A673 (cell line): ENCODE data around the gene COL4A1. TPM values are rescaled to one million over a fixed set of nuclear protein-coding genes. Genes with fewer than 3 reads are reported as not detected.

Experiments used
- BruUV-seq: library from RNA; stranded (reverse); fragments of 400-500 nt; replicated peaks from 2 replicates; lab custom pipeline; 2021; lab: Mats Ljungman, UMichigan
- CTCF ChIA-PET: fragments of 300-600 bp; sonication (Branson Sonifier 250); formaldehyde crosslinking; loops from one replicate; lab custom pipeline; 2022; ENCODE audit warnings: antibody characterized with exemption; lab: Charles Lee
- POLR2A ChIA-PET: fragments of 300-600 bp; sonication (Branson Sonifier 250); formaldehyde crosslinking; loops from one replicate; lab custom pipeline; 2022; ENCODE audit warnings: antibody characterized with exemption; ENCODE audit not compliant: low non-redundant PET; lab: Charles Lee
- DNase-seq: peaks from one replicate; pipeline ENCODE4 v3.0.0-alpha.2; 2015; ENCODE audit warnings: low spot score
- H3K27ac ChIP-seq: fragments of 200-600 bp; sonication (generic); 2 replicates; pipeline ENCODE4 v1.5.1; 2016; ENCODE audit warnings: mixed run types, low read depth, mild to moderate bottlenecking, mixed read lengths, antibody characterized with exemption, low read length; ENCODE audit not compliant: poor library complexity, severe bottlenecking
- H3K27me3 ChIP-seq: fragments of 200-600 bp; sonication (generic); replicated peaks from 2 replicates; pipeline ENCODE4 v1.6.1; 2017; ENCODE audit warnings: mixed run types, low read depth, mild to moderate bottlenecking, mixed read lengths, antibody characterized with exemption, low read length; ENCODE audit not compliant: insufficient read depth, poor library complexity
- H3K36me3 ChIP-seq: fragments of 200-600 bp; sonication (generic); 2 replicates; pipeline ENCODE4 v1.6.1; 2016; ENCODE audit warnings: mixed run types, mild to moderate bottlenecking, mixed read lengths, antibody characterized with exemption, low read length; ENCODE audit not compliant: insufficient read depth, poor library complexity, severe bottlenecking
- H3K4me1 ChIP-seq: fragments of 200-600 bp; sonication (generic); 2 replicates; pipeline ENCODE4 v1.6.1; 2017; ENCODE audit warnings: mixed run types, mild to moderate bottlenecking, mixed read lengths, antibody characterized with exemption, low read length; ENCODE audit not compliant: insufficient read depth, poor library complexity, severe bottlenecking
- H3K4me3 ChIP-seq: fragments of 200-600 bp; sonication (generic); 2 replicates; pipeline ENCODE4 v1.5.1; 2016; ENCODE audit warnings: low read depth, mixed run types, mild to moderate bottlenecking, mixed read lengths, low read length; ENCODE audit not compliant: poor library complexity, severe bottlenecking
- H3K9me3 ChIP-seq: fragments of 200-600 bp; sonication (generic); 2 replicates; pipeline ENCODE4 v1.6.1; 2016; ENCODE audit warnings: mixed run types, low read depth, mild to moderate bottlenecking, mixed read lengths, antibody characterized with exemption, low read length; ENCODE audit not compliant: poor library complexity, severe bottlenecking
- EZH2 ChIP-seq: fragments of 200-600 bp; sonication (generic); IDR thresholded peaks from 2 replicates; pipeline ENCODE4 v1.6.1; 2017; ENCODE audit warnings: borderline replicate concordance, low read depth, mild to moderate bottlenecking, mixed read lengths, antibody characterized with exemption, low read length; ENCODE audit not compliant: poor library complexity, severe bottlenecking
- intact Hi-C: fragments of 100-400 bp; cut with micrococcal nuclease; formaldehyde crosslinking; loops from one replicate; pipeline ENCODE4 v1.10.0; 2022; ENCODE audit not compliant: unreplicated experiment
- total RNA-seq: library from RNA; stranded (reverse); gene quantifications from 2 replicates; pipeline ENCODE4 v1.2.3, GENCODE V29; 2021
- TF ChIP-seq, protein P1 (sequence below): fragments of 300-800, 200-600 bp; sonication (generic); conservative IDR thresholded peaks from 2 replicates; pipeline ENCODE4 v1.5.1; 2017; ENCODE audit warnings: low read depth, mild to moderate bottlenecking, antibody characterized with exemption, low read length, moderate library complexity, mixed read lengths

Gene COL4A1
- total RNA-seq, 1 experiment from 2014 or later: 83.9 TPM

DNA sequence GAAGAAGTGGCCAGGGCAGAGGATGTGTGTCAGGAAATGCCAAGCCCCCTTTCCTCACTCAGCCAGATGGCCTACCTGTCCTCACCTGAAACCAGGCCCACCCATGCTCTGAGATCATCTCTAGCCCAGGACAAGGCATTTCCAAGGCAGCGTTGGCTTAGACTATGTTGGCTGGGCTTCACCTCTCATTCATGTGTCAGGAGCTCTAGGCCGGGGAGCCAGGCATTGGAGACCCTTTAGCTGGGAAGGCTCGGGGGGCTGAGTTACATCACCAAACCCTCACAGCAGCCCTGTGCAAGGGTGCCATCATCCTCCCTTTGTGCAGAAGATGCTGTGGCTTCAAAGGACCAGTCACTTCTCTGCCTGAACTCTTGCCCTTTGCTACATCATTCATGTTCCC, 40.1 kb upstream of the COL4A1 start:
- ChIA-PET CTCF (no interaction called here), POLR2A (no interaction called here)
- H3K9me3 ChIP-seq: no peaks in the 10 kb centered on the region
- H3K27ac ChIP-seq: no peak overlapping the region
- peaks cover 8% of the 10 kb centered on the region for H3K4me1 ChIP-seq
- TF ChIP-seq, protein P1, sequence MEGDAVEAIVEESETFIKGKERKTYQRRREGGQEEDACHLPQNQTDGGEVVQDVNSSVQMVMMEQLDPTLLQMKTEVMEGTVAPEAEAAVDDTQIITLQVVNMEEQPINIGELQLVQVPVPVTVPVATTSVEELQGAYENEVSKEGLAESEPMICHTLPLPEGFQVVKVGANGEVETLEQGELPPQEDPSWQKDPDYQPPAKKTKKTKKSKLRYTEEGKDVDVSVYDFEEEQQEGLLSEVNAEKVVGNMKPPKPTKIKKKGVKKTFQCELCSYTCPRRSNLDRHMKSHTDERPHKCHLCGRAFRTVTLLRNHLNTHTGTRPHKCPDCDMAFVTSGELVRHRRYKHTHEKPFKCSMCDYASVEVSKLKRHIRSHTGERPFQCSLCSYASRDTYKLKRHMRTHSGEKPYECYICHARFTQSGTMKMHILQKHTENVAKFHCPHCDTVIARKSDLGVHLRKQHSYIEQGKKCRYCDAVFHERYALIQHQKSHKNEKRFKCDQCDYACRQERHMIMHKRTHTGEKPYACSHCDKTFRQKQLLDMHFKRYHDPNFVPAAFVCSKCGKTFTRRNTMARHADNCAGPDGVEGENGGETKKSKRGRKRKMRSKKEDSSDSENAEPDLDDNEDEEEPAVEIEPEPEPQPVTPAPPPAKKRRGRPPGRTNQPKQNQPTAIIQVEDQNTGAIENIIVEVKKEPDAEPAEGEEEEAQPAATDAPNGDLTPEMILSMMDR: no peak
- TF ChIP-seq EZH2: no peak
- H3K4me3 ChIP-seq: no peak overlapping the region
- intact Hi-C loops: no loop called here
- no peaks in the 10 kb centered on the region for H3K36me3 ChIP-seq
- no peak for DNase-seq
- no TSS peak for BruUV-seq
- H3K27me3 ChIP-seq: no peaks in the 10 kb centered on the region

DNA sequence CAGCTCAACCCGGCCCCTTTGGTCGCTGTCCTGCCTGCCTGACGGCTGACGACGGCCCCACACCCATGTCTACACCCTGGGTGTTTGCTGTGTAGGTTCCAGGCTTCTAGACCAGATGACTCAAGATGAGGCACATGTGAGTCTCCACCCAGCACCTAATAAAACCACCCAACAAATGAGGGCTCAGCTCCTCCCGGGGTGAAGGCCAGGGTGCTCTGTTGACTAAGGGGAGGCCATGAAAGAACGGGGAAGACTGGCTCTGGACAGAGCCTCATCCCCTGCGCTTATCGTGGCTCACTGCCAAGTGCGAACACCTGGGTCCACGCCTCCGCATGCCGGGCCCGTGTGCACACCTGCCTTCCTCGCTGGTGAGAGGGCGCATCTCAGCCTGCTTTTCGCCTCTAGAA, 39.7 kb upstream of the COL4A1 start:
- BruUV-seq: no TSS peak
- H3K4me3 ChIP-seq: no peak overlapping the region
- no peaks in the 10 kb centered on the region for H3K9me3 ChIP-seq
- H3K36me3 ChIP-seq: no peaks in the 10 kb centered on the region
- H3K27me3 ChIP-seq: no peaks in the 10 kb centered on the region
- ChIA-PET CTCF (no interaction called here), POLR2A (no interaction called here)
- no peak for DNase-seq
- no peak for TF ChIP-seq EZH2
- TF ChIP-seq, protein P1: no peak
- H3K4me1 ChIP-seq: peaks cover 12% of the 10 kb centered on the region
- no peak overlapping the region for H3K27ac ChIP-seq
- intact Hi-C loops: no loop called here

DNA sequence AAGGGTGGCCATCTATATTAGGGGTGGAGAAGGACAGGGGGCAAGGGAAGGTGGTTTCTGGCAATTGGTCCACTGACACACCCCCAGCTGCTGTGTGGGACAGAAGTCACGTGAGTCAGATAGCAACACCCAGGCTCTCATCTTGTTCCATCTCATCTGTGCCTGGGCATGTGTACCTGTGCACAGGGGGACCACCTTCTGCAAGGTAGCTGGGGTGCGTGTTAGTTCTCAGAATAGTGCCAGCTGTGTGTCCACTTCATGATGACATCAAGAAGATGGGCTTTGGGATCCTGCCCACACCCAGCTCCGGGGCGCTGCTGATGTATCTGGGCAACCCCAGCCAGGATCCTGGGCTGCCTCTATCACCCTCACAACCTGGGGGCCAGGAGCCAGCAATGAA, 38.7 kb upstream of the COL4A1 start:
- BruUV-seq: no TSS peak
- no peak for TF ChIP-seq EZH2
- TF ChIP-seq, protein P1: no peak
- Histone ChIP-seq H3K36me3 (no peaks in the 10 kb centered on the region), H3K9me3 (no peaks in the 10 kb centered on the region), H3K27me3 (no peaks in the 10 kb centered on the region), H3K4me1 (peaks cover 22% of the 10 kb centered on the region), H3K4me3 (no peak overlapping the region), H3K27ac (no peak overlapping the region)
- intact Hi-C loops: no loop called here
- POLR2A ChIA-PET: no interaction called here
- no peak for DNase-seq
- CTCF ChIA-PET: no interaction called here
